Endothelial cell of umbilical vein (primary cell): ENCODE measurements around the gene BCL7A. TPM values are rescaled to one million over a fixed set of nuclear protein-coding genes. Genes with fewer than 3 reads are reported as not detected.
"Not testable (repeated sequence)": the region's sequence is repeated elsewhere in the genome, so short reads cannot be mapped to it uniquely, and the experiment has no call there.

ENCODE experiments used
- BruUV-seq: library from RNA; stranded (reverse); fragments of 400-500 nt; replicated peaks from 2 replicates; lab custom pipeline; 2021; lab: Mats Ljungman, UMichigan
- CTCF ChIA-PET: fragments of 300-600, 350-600 bp; sonication (Branson Sonifier 250); formaldehyde crosslinking; loops from one replicate; lab custom pipeline; 2021; ENCODE audit warnings: antibody characterized with exemption, inconsistent platforms; lab: Charles Lee
- POLR2A ChIA-PET: fragments of 300-600, 350-600 bp; sonication (Branson Sonifier 250); formaldehyde crosslinking; loops from one replicate; lab custom pipeline; 2021; ENCODE audit warnings: antibody characterized with exemption, inconsistent platforms; lab: Charles Lee
- DNase-seq: peaks from one replicate; pipeline ENCODE4 v3.0.0-alpha.2; 2011; ENCODE audit warnings: low read depth, low spot score
- FAIRE-seq: peaks from 2 replicates; lab custom pipeline; 2011; peaks lifted over from hg19 to GRCh38; lab: Jason Lieb, UNC
- H2AFZ ChIP-seq: 2 replicates; pipeline ENCODE4 v1.6.0; 2012; ENCODE audit warnings: low read depth, low read length, control low read depth, inconsistent platforms
- H3K27ac ChIP-seq: 2 replicates; pipeline ENCODE4 v1.5.1; 2011; ENCODE audit warnings: low read depth, mild to moderate bottlenecking, control low read depth, low read length, moderate library complexity; ENCODE audit not compliant: insufficient read depth
- H3K27me3 ChIP-seq, 2 experiments: 2 replicates each; pipeline versions ENCODE4 v1.6.0 to v1.6.1; 2011; ENCODE audit warnings: low read length in 2 of 2, mixed read lengths in 1 of 2; ENCODE audit not compliant: control insufficient read depth in 2 of 2, insufficient read depth in 2 of 2
- H3K36me3 ChIP-seq, 2 experiments: 2 replicates in 1 of 2; 3 replicates in 1 of 2; pipeline ENCODE4 v1.5.1; 2011; ENCODE audit warnings: low read length in 2 of 2, mild to moderate bottlenecking in 1 of 2, moderate library complexity in 1 of 2; ENCODE audit not compliant: control insufficient read depth in 2 of 2, insufficient read depth in 2 of 2; ENCODE audit errors: extremely low read depth in 1 of 2
- H3K4me1 ChIP-seq: 3 replicates; pipeline ENCODE4 v1.5.1; 2011; ENCODE audit warnings: mild to moderate bottlenecking, low read length; ENCODE audit not compliant: control insufficient read depth, insufficient read depth; ENCODE audit errors: extremely low read depth
- H3K4me2 ChIP-seq: 2 replicates; pipeline ENCODE4 v1.6.1; 2011; ENCODE audit warnings: low read length, control low read depth, mixed read lengths; ENCODE audit not compliant: insufficient read depth
- H3K4me3 ChIP-seq, 3 experiments: fragments of 200-600 bp in 1 of 3; sonication (generic), shearing (Covaris generic) in 1 of 3; replicated peaks in 1 of 3; 2 replicates each; pipeline ENCODE4 v1.5.1; 2011 to 2016; ENCODE audit warnings: control low read depth in 3 of 3, low read length in 3 of 3, mild to moderate bottlenecking in 2 of 3, inconsistent platforms in 1 of 3, low read depth in 1 of 3, moderate library complexity in 1 of 3; ENCODE audit not compliant: insufficient read depth in 1 of 3
- H3K79me2 ChIP-seq: 2 replicates; pipeline ENCODE4 v1.6.0; 2012; ENCODE audit warnings: low read length, inconsistent platforms; ENCODE audit not compliant: control insufficient read depth, insufficient read depth
- H3K9ac ChIP-seq: replicated peaks from 2 replicates; pipeline ENCODE3; 2011; ENCODE audit warnings: low read length, control low read depth; ENCODE audit not compliant: insufficient read depth; ENCODE audit errors: extremely low read depth
- H3K9me1 ChIP-seq: replicated peaks from 3 replicates; pipeline ENCODE4 v1.6.0; 2011; ENCODE audit warnings: mild to moderate bottlenecking, low read length; ENCODE audit not compliant: control insufficient read depth, insufficient read depth; ENCODE audit errors: extremely low read depth
- H3K9me3 ChIP-seq: replicated peaks from 2 replicates; pipeline ENCODE4 v1.5.1; 2012; ENCODE audit warnings: low read length, inconsistent platforms; ENCODE audit not compliant: control insufficient read depth, insufficient read depth
- H4K20me1 ChIP-seq: replicated peaks from 2 replicates; pipeline ENCODE3; 2011; ENCODE audit warnings: mild to moderate bottlenecking, low read length; ENCODE audit not compliant: control insufficient read depth, insufficient read depth; ENCODE audit errors: extremely low read depth
- EZH2 ChIP-seq: IDR thresholded peaks from 2 replicates; pipeline ENCODE4 v1.6.1; 2012; ENCODE audit warnings: borderline replicate concordance, low read depth, mild to moderate bottlenecking, moderate library complexity, low read length, inconsistent platforms; ENCODE audit not compliant: severe bottlenecking
- dilution Hi-C: fragments of 300-500 bp; cut with MboI; formaldehyde crosslinking; loops from one replicate; pipeline ENCODE4 v1.15.0; 2019; ENCODE audit warnings: low sequenced_read_pairs; ENCODE audit not compliant: extremely low pct_ligation_motif_present
- intact Hi-C: fragments of 100-400 bp; cut with micrococcal nuclease; formaldehyde crosslinking; loops from one replicate; pipeline ENCODE4 v1.10.0; 2022
- polyA plus RNA-seq, 4 experiments: library from polyadenylated mRNA; depleted of rRNA in 3 of 4; stranded (reverse) in 3 of 4; unstranded in 1 of 4; fragments of >200 nt; gene quantifications; 2 replicates each; pipeline versions ENCODE4 v1.2.1 to v1.2.3, GENCODE V29; 2011 to 2012; ENCODE audit warnings: missing spikeins in 1 of 4
- total RNA-seq: library from RNA; stranded (reverse); gene quantifications from 2 replicates; pipeline ENCODE4 v1.2.3, GENCODE V29; 2021

Gene BCL7A
- total and polyA plus RNA-seq, 2 donors (not counting 3 experiments of a cell fraction or from before 2014, with no cell fraction given) = 9.7 to 11.1 TPM

GRCh38 chr12:122054842-122055520 is 33.3 kb downstream of the BCL7A start:
- FAIRE-seq = no peak
- CTCF ChIA-PET = interaction anchor here (0.5 to 3.8 kb wide), 34 partner anchors 8 to 141 kb away, joined by 3 to 156 read pairs (median 4); partner anchors contain the start of genes CFAP251 and MLXIP
- no peak for DNase-seq
- POLR2A ChIA-PET = no interaction called here
- H3K79me2 ChIP-seq = no peaks in the 10 kb centered on the region
- no peaks in the 10 kb centered on the region for H3K9me1 ChIP-seq
- intact Hi-C loops (loop anchor here (1.0 to 2.0 kb wide), 3 partner anchors 68 to 136 kb away; no protein-coding TSS in a partner anchor), dilution Hi-C loops (no loop called here)
- TF ChIP-seq EZH2 = no peak
- H3K36me3 ChIP-seq = peaks cover 0 to 2% of the 10 kb centered on the region in 2 experiments
- H3K9me3 ChIP-seq = no peaks in the 10 kb centered on the region
- H3K27ac ChIP-seq = no peak overlapping the region
- no peak overlapping the region for H2AFZ ChIP-seq
- H3K4me3 ChIP-seq = no peak overlapping the region
- H3K4me1 ChIP-seq = no peaks in the 10 kb centered on the region
- H3K27me3 ChIP-seq = no peaks in the 10 kb centered on the region
- H4K20me1 ChIP-seq = no peaks in the 10 kb centered on the region
- H3K9ac ChIP-seq = no peak overlapping the region
- BruUV-seq = no TSS peak
- no peak overlapping the region for H3K4me2 ChIP-seq

GRCh38 chr12:122056406-122056805 is 34.7 kb downstream of the BCL7A start:
- dilution Hi-C loops, H3K27me3 ChIP-seq, intact Hi-C loops, H3K4me2 ChIP-seq, FAIRE-seq, H3K9me3 ChIP-seq, H3K36me3 ChIP-seq, H3K4me1 ChIP-seq, H3K4me3 ChIP-seq, H2AFZ ChIP-seq, DNase-seq, H3K9ac ChIP-seq, H3K79me2 ChIP-seq, BruUV-seq, H3K9me1 ChIP-seq, H3K27ac ChIP-seq, H4K20me1 ChIP-seq, POLR2A ChIA-PET: not testable (repeated sequence)
- CTCF ChIA-PET = interaction anchor here (1.0 to 3.8 kb wide), 3 partner anchors 51 to 74 kb away, joined by 3 to 156 read pairs (median 3); no protein-coding TSS in a partner anchor
